Left renal cortex interstitium (tissue), 4 donors: ENCODE data around the gene GRIK1. TPM values are rescaled to one million over a fixed set of nuclear protein-coding genes. Genes with fewer than 3 reads are reported as not detected.

ENCODE experiments used
- DNase-seq, 4 donors: peaks; one replicate each; pipeline ENCODE4 v3.0.0-alpha.2; 2013; ENCODE audit warnings: low read depth in 4 of 4, low spot score in 2 of 4, missing footprints in 1 of 4
- polyA plus RNA-seq, 4 donors: library from polyadenylated mRNA; unstranded; fragments of 120-200 nt; gene quantifications; one replicate each; pipeline ENCODE4 v1.2.1, GENCODE V29; 2013; ENCODE audit not compliant: insufficient read length in 4 of 4

The GRIK1 gene
- polyA plus RNA-seq, 4 donors: 1.4 to 1.9 (median 1.5) TPM

- DNase-seq: no peak
These were observed 150.4 kb downstream of the GRIK1 start for GRCh38 chr21:29789393-29789792.

GRCh38 chr21:29788752-29789151 is 151.0 kb downstream of the GRIK1 start:
- DNase-seq: no peak

GRCh38 chr21:29787361-29787909 is 152.4 kb downstream of the GRIK1 start:
- no peak for DNase-seq

GRCh38 chr21:29786496-29787360 is 153.1 kb downstream of the GRIK1 start:
- DNase-seq: no peak

GRCh38 chr21:29777160-29777559 is 162.6 kb downstream of the GRIK1 start:
- no peak for DNase-seq

- DNase-seq: no peak
These were observed 164.3 kb downstream of the GRIK1 start for GRCh38 chr21:29775462-29775861.

GRCh38 chr21:29771491-29772066 is 168.2 kb downstream of the GRIK1 start:
- DNase-seq: no peak

GRCh38 chr21:29763674-29764073 is 176.1 kb downstream of the GRIK1 start:
- DNase-seq: no peak

GRCh38 chr21:29762570-29763082 is 177.2 kb downstream of the GRIK1 start:
- no peak for DNase-seq

GRCh38 chr21:29753216-29753615 is 186.6 kb downstream of the GRIK1 start:
- DNase-seq: no peak

GRCh38 chr21:29751473-29752185 is 188.2 kb downstream of the GRIK1 start:
- no peak for DNase-seq

GRCh38 chr21:29749957-29750356 is 189.8 kb downstream of the GRIK1 start:
- no peak for DNase-seq

GRCh38 chr21:29749223-29749622 is 190.6 kb downstream of the GRIK1 start:
- no peak for DNase-seq

GRCh38 chr21:29748391-29749167 is 191.2 kb downstream of the GRIK1 start:
- DNase-seq: no peak

- DNase-seq: no peak
These were observed 198.0 kb downstream of the GRIK1 start for GRCh38 chr21:29741761-29742160.

- DNase-seq: no peak
These were observed 200.6 kb downstream of the GRIK1 start for GRCh38 chr21:29739176-29739575.

- DNase-seq: no peak
These were observed 201.1 kb downstream of the GRIK1 start for GRCh38 chr21:29738730-29739129.

GRCh38 chr21:29737186-29737585 is 202.6 kb downstream of the GRIK1 start:
- DNase-seq: no peak

- DNase-seq: no peak
These were observed 209.5 kb downstream of the GRIK1 start for GRCh38 chr21:29730281-29730680.

- DNase-seq: no peak
These were observed 213.8 kb downstream of the GRIK1 start for GRCh38 chr21:29726044-29726443.
